OCI-LY7 (cell line): ENCODE measurements around the gene LMTK3. TPM values are rescaled to one million over a fixed set of nuclear protein-coding genes. Genes with fewer than 3 reads are reported as not detected.

Experiments used
- BruUV-seq: library from RNA; stranded (reverse); fragments of 400-500 nt; replicated peaks from 2 replicates; lab custom pipeline; 2021; lab: Mats Ljungman, UMichigan
- CTCF ChIA-PET: fragments of 300-600 bp; sonication (Branson Sonifier 250); formaldehyde crosslinking; loops from one replicate; lab custom pipeline; 2022; ENCODE audit warnings: antibody characterized with exemption; ENCODE audit not compliant: unreplicated experiment; lab: Charles Lee
- POLR2A ChIA-PET: fragments of 300-600 bp; sonication (Branson Sonifier 250); formaldehyde crosslinking; loops from one replicate; lab custom pipeline; 2022; ENCODE audit warnings: antibody characterized with exemption; lab: Charles Lee
- DNase-seq: peaks from one replicate; pipeline ENCODE4 v3.0.0-alpha.2; 2015; ENCODE audit warnings: low spot score
- H2AFZ ChIP-seq: fragments of 200-600 bp; sonication (generic), shearing (Covaris generic); 2 replicates; pipeline ENCODE4 v1.6.1; 2014; ENCODE audit warnings: mild to moderate bottlenecking, antibody characterized with exemption, low read length, moderate library complexity
- H3K27ac ChIP-seq: fragments of 200-600 bp; sonication (generic); 2 replicates; pipeline ENCODE4 v1.5.1; 2014; ENCODE audit warnings: mixed run types, low read depth, mild to moderate bottlenecking, moderate library complexity, low read length, inconsistent platforms; ENCODE audit not compliant: poor library complexity, severe bottlenecking
- H3K36me3 ChIP-seq: fragments of 200-600 bp; sonication (generic); 2 replicates; pipeline ENCODE4 v1.6.1; 2014; ENCODE audit warnings: mild to moderate bottlenecking, antibody characterized with exemption, low read length, moderate library complexity, mixed read lengths; ENCODE audit not compliant: insufficient read depth
- H3K4me1 ChIP-seq: fragments of 200-600 bp; sonication (generic); 2 replicates; pipeline ENCODE4 v1.5.1; 2014; ENCODE audit warnings: mild to moderate bottlenecking, low read length; ENCODE audit not compliant: insufficient read depth, poor library complexity, severe bottlenecking
- H3K4me2 ChIP-seq: fragments of 200-600 bp; sonication (generic); 2 replicates; pipeline ENCODE4 v1.6.1; 2014; ENCODE audit warnings: mild to moderate bottlenecking, low read length
- H3K4me3 ChIP-seq: fragments of 200-600 bp; sonication (generic); 2 replicates; pipeline ENCODE4 v1.5.1; 2014; ENCODE audit warnings: mild to moderate bottlenecking, low read depth, low read length; ENCODE audit not compliant: poor library complexity, severe bottlenecking
- H3K79me2 ChIP-seq: fragments of 200-600 bp; sonication (generic); 2 replicates; pipeline ENCODE4 v1.6.1; 2016; ENCODE audit warnings: low read depth, mild to moderate bottlenecking, low read length, moderate library complexity, mixed read lengths; ENCODE audit not compliant: insufficient read depth
- H3K9me2 ChIP-seq: fragments of 200-600 bp; sonication (generic); 2 replicates; pipeline ENCODE4 v1.6.1; 2016; ENCODE audit warnings: mild to moderate bottlenecking, low read length, mixed read lengths; ENCODE audit not compliant: insufficient read depth
- H3K9me3 ChIP-seq: fragments of 200-600 bp; sonication (generic); 2 replicates; pipeline ENCODE4 v1.6.1; 2014; ENCODE audit warnings: mild to moderate bottlenecking, mixed run types, low read length, mixed read lengths
- H4K20me1 ChIP-seq: fragments of 200-600 bp; sonication (generic); 2 replicates; pipeline ENCODE4 v1.6.1; 2014; ENCODE audit warnings: mild to moderate bottlenecking, antibody characterized with exemption, low read length, moderate library complexity, mixed read lengths; ENCODE audit not compliant: insufficient read depth
- EZH2phosphoT487 ChIP-seq: fragments of 200-600 bp; sonication (generic); IDR thresholded peaks from 2 replicates; pipeline ENCODE4 v1.6.1; 2018; ENCODE audit warnings: low read depth, borderline replicate concordance, mild to moderate bottlenecking, mixed run types, antibody characterized with exemption, low read length, moderate library complexity, mixed read lengths
- intact Hi-C: fragments of 100-400 bp; cut with micrococcal nuclease; formaldehyde crosslinking; loops from one replicate; pipeline ENCODE4 v1.10.0; 2022; ENCODE audit not compliant: unreplicated experiment
- total RNA-seq, 2 experiments: library from RNA; depleted of rRNA in 1 of 2; stranded (reverse); fragments of >200 nt in 1 of 2; shearing (Covaris generic) in 1 of 2; gene quantifications; 2 replicates each; pipeline ENCODE4 v1.2.3, GENCODE V29; 2014 to 2022
- TF ChIP-seq, protein P1 (sequence below): fragments of 200-600 bp; sonication (generic); conservative IDR thresholded peaks from 2 replicates; pipeline ENCODE4 v1.5.1; 2014; ENCODE audit warnings: mild to moderate bottlenecking, antibody characterized with exemption, low read length, moderate library complexity, mixed read lengths

The LMTK3 gene
- total RNA-seq, 2 experiments from 2014 or later: 1.3 to 9.7 TPM

DNA sequence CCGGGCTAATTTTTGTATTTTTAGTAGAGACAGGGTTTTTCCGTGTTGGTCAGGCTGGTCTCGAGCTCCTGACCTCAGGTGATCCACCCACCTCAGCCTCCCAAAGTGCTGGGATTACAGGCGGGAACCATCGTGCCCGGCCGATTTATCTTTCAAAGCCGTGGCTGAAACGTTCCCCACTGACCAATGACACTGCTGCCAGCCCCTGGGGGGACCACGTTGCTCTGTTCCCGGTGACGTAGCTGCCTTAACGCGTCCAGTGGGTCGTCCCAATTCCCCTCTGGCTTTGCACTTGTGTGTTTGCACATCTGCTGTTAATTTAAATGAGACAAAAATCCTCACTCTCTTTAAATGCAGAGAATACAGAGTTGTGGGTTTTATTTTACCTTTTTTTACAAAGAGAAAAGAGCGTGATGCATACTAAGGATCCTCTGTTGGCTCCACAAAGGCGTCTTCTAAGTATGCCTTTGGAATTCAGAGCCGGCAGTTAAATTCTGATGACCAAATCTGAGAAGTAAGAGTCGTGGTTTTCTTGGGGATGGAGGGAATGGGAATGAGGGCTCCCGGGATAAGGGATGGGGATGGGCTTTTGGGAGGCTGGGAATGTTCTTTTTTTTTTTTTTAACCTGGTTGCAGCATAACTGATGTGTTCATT, 18.6 kb upstream of the LMTK3 start:
- CTCF ChIA-PET: no interaction called here
- intact Hi-C loops: no loop called here
- no peaks in the 10 kb centered on the region for H3K36me3 ChIP-seq
- H3K9me2 ChIP-seq: no peaks in the 10 kb centered on the region
- H4K20me1 ChIP-seq: no peaks in the 10 kb centered on the region
- no peak for TF ChIP-seq EZH2phosphoT487
- H3K9me3 ChIP-seq: peaks cover 9% of the 10 kb centered on the region; the same call in 1 of the 2 replicates
- POLR2A ChIA-PET: no interaction called here
- no peak overlapping the region for H3K4me3 ChIP-seq
- no peak overlapping the region for H3K27ac ChIP-seq
- DNase-seq: no peak
- no peaks in the 10 kb centered on the region for H3K79me2 ChIP-seq
- H3K4me2 ChIP-seq: no peak overlapping the region
- no TSS peak for BruUV-seq
- H3K4me1 ChIP-seq: no peaks in the 10 kb centered on the region
- no peak overlapping the region for H2AFZ ChIP-seq

DNA sequence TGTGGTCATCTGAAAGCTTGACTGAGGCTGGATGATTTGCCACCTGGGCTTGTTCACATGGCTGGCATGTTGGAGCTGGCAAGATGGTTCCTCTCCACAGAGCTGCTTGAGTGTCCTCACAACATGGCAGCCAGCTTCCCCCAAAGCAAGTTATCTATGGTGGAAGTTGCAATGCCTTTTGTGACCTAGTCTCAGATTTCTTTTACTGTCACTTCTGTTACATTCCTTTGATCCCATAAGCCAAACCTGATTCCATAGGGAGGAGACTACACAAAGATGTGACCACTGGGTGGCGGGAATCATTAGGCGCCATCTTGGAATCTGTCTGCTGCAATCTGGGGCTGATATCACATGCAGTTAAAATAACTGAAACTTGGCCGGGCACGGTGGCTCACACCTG, 17.5 kb upstream of the LMTK3 start:
- Histone ChIP-seq H3K4me3 (no peak overlapping the region), H3K79me2 (no peaks in the 10 kb centered on the region), H3K4me2 (no peak overlapping the region), H3K9me2 (no peaks in the 10 kb centered on the region), H3K4me1 (no peaks in the 10 kb centered on the region), H3K27ac (no peak overlapping the region), H2AFZ (no peak overlapping the region), H3K9me3 (peaks cover 9% of the 10 kb centered on the region; the same call in 1 of the 2 replicates), H3K36me3 (no peaks in the 10 kb centered on the region), H4K20me1 (no peaks in the 10 kb centered on the region)
- BruUV-seq: no TSS peak
- ChIA-PET POLR2A (interaction anchor here (0.6 kb wide), 1 partner anchor 11 kb away, joined by 3 read pairs; no protein-coding TSS in a partner anchor), CTCF (no interaction called here)
- TF ChIP-seq EZH2phosphoT487: no peak
- TF ChIP-seq, protein P1, sequence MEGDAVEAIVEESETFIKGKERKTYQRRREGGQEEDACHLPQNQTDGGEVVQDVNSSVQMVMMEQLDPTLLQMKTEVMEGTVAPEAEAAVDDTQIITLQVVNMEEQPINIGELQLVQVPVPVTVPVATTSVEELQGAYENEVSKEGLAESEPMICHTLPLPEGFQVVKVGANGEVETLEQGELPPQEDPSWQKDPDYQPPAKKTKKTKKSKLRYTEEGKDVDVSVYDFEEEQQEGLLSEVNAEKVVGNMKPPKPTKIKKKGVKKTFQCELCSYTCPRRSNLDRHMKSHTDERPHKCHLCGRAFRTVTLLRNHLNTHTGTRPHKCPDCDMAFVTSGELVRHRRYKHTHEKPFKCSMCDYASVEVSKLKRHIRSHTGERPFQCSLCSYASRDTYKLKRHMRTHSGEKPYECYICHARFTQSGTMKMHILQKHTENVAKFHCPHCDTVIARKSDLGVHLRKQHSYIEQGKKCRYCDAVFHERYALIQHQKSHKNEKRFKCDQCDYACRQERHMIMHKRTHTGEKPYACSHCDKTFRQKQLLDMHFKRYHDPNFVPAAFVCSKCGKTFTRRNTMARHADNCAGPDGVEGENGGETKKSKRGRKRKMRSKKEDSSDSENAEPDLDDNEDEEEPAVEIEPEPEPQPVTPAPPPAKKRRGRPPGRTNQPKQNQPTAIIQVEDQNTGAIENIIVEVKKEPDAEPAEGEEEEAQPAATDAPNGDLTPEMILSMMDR: no peak
- intact Hi-C loops: no loop called here
- DNase-seq: no peak

DNA sequence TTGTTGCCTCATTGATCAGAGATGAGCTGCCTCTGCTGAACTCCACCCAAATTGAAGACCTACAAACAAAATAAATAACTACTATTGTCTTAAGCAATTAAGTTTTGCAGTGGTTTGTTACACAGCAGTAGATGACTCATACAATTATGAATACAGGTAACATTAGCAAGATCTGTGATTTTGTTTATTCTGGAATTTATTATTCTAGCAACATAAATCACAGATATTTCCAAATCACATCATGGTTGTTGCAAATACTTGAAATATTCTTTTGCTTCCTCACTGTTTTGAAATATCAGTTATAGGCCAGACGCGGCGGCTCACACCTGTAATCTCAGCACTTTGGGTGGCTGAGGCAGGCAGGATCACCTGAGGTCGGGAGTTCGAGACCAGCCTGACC, 13.1 kb upstream of the LMTK3 start:
- Histone ChIP-seq H3K4me1 (no peaks in the 10 kb centered on the region), H4K20me1 (no peaks in the 10 kb centered on the region), H3K79me2 (no peaks in the 10 kb centered on the region), H3K36me3 (no peaks in the 10 kb centered on the region), H3K27ac (no peak overlapping the region), H2AFZ (no peak overlapping the region), H3K4me2 (no peak overlapping the region), H3K4me3 (no peak overlapping the region), H3K9me2 (no peaks in the 10 kb centered on the region), H3K9me3 (peaks cover 9% of the 10 kb centered on the region; the same call in 1 of the 2 replicates)
- POLR2A ChIA-PET: no interaction called here
- no TSS peak for BruUV-seq
- no peak for DNase-seq
- CTCF ChIA-PET: no interaction called here
- intact Hi-C loops: no loop called here
- no peak for TF ChIP-seq EZH2phosphoT487
